ENCODE measurements around the gene CD4. TPM values are rescaled to one million over a fixed set of nuclear protein-coding genes. Genes with fewer than 3 reads are reported as not detected.
"Not testable (repeated sequence)": the region's sequence is repeated elsewhere in the genome, so short reads cannot be mapped to it uniquely, and the experiment has no call there.

CD4 gene
- total RNA-seq, 2 donors from 2014 or later = 22.3 to 25.0 TPM

- peak; percentile 56 for DNase-seq (ENCODE audit: low spot score)
- H3K36me3 ChIP-seq = peaks cover 35% of the 10 kb centered on the region
- peak overlapping the region; percentile 99 for H3K4me3 ChIP-seq
- peak overlapping the region; percentile 97 to 98 for H3K27ac ChIP-seq
- no peaks in the 10 kb centered on the region for H3K27me3 ChIP-seq (replicated peaks; ENCODE audit: insufficient read depth)
- no peak for TF ChIP-seq CTCF (IDR thresholded peaks at IDR 0.05)
- H3K4me1 ChIP-seq (ENCODE audit: control insufficient read depth in 1 of 2, low read depth in 2 of 2) = peaks cover 26 to 41% of the 10 kb centered on the region in 2 donors
- peak; percentile 3 for ATAC-seq (ENCODE audit: insufficient number of reproducible peaks, low FRiP score, low read depth)
- H3K9me3 ChIP-seq = no peaks in the 10 kb centered on the region
These were observed 77.6 kb downstream of the CD4 start for GRCh38 chr12:6866920-6867412.

GRCh38 chr12:6867413-6868210 is 78.3 kb downstream of the CD4 start, which contains the start of gene TPI1:
TPI1 (plus strand) TSS chr12:6867531; CDS start chr12:6867567, 36 bp downstream.
- Histone ChIP-seq H3K36me3 (peaks cover 29% of the 10 kb centered on the region), H3K27me3 (replicated peaks; ENCODE audit: insufficient read depth) (no peaks in the 10 kb centered on the region), H3K4me1 (ENCODE audit: control insufficient read depth in 1 of 2, low read depth in 2 of 2) (peaks cover 28 to 44% of the 10 kb centered on the region in 2 donors), H3K4me3 (peak within 1 kb of the TSS; percentile 99), H3K9me3 (no peaks in the 10 kb centered on the region), H3K27ac (peak within 1 kb of the TSS; percentile 97 to 98)
- no peak for TF ChIP-seq CTCF (IDR thresholded peaks at IDR 0.05)
- DNase-seq (ENCODE audit: low spot score) (no peak), ATAC-seq (ENCODE audit: insufficient number of reproducible peaks, low FRiP score, low read depth) (peak; percentile 81)

DNA sequence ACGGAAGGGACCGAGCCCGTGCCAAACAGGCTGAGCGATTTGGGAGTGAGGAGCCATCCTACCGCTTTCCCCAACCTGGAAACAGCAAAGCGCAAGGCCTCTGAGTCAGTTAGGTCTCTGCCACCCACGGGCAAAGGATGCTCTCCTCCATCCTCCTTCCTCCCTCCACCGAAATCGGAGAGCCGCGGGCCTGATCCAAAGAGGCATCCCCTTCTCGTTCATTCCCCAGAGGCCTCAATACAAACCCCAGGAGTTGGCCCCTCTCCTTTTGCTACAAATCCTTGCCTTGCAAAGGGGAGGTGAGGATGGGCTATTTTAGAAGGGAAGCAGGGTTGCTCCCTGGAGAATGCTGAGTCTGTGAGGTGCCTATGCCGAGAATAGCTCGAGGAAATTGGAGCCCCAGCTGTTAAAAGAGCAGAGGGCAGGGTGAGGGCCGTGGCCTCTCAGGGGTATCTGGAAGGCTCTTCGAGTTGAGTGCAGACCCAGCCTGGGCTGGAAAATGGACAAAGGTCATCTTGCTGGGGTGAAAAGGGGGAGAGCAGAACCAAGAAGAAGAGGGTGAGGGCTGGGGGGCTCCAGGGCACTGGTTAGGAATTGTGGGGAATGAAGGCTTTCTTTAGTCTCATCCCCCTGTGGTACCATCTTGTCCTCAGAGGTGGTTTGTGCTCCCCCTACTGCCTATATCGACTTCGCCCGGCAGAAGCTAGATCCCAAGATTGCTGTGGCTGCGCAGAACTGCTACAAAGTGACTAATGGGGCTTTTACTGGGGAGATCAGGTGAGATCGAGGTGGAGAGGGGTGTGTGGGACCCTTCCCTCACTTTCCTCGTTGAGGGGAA is 79.1 kb downstream of the CD4 start:
- ATAC-seq (ENCODE audit: insufficient number of reproducible peaks, low FRiP score, low read depth) (no peak), DNase-seq (ENCODE audit: low spot score) (no peak)
- H3K4me3 ChIP-seq = peak overlapping the region; percentile 99
- TF ChIP-seq CTCF (IDR thresholded peaks at IDR 0.05) = no peak
- peak overlapping the region; percentile 88 to 98 for H3K27ac ChIP-seq
- peaks cover 28 to 44% of the 10 kb centered on the region in 2 donors for H3K4me1 ChIP-seq (ENCODE audit: control insufficient read depth in 1 of 2, low read depth in 2 of 2)
- no peaks in the 10 kb centered on the region for H3K27me3 ChIP-seq (replicated peaks; ENCODE audit: insufficient read depth)
- H3K36me3 ChIP-seq = peaks cover 22% of the 10 kb centered on the region
- no peaks in the 10 kb centered on the region for H3K9me3 ChIP-seq

- Histone ChIP-seq H3K4me3 (peak overlapping the region; percentile 99), H3K36me3 (peaks cover 13% of the 10 kb centered on the region), H3K27ac (peak overlapping the region; percentile 30 to 98), H3K27me3 (replicated peaks; ENCODE audit: insufficient read depth) (no peaks in the 10 kb centered on the region), H3K9me3 (no peaks in the 10 kb centered on the region), H3K4me1 (ENCODE audit: control insufficient read depth in 1 of 2, low read depth in 2 of 2) (peaks cover 33 to 46% of the 10 kb centered on the region in 2 donors)
- no peak for ATAC-seq (ENCODE audit: insufficient number of reproducible peaks, low FRiP score, low read depth)
- peak; percentile 95 for TF ChIP-seq CTCF (IDR thresholded peaks at IDR 0.05)
- DNase-seq (ENCODE audit: low spot score) = no peak
These were observed 80.0 kb downstream of the CD4 start for GRCh38 chr12:6869049-6870021.

DNA sequence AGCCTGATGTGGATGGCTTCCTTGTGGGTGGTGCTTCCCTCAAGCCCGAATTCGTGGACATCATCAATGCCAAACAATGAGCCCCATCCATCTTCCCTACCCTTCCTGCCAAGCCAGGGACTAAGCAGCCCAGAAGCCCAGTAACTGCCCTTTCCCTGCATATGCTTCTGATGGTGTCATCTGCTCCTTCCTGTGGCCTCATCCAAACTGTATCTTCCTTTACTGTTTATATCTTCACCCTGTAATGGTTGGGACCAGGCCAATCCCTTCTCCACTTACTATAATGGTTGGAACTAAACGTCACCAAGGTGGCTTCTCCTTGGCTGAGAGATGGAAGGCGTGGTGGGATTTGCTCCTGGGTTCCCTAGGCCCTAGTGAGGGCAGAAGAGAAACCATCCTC is 81.0 kb downstream of the CD4 start:
- DNase-seq (ENCODE audit: low spot score); H3K27ac ChIP-seq; H3K27me3 ChIP-seq (replicated peaks; ENCODE audit: insufficient read depth); ATAC-seq (ENCODE audit: insufficient number of reproducible peaks, low FRiP score, low read depth); H3K9me3 ChIP-seq; H3K4me3 ChIP-seq: not testable (repeated sequence)
- H3K36me3 ChIP-seq = peaks cover 11% of the 10 kb centered on the region
- H3K4me1 ChIP-seq (ENCODE audit: control insufficient read depth in 1 of 2, low read depth in 2 of 2) = peaks cover 33 to 50% of the 10 kb centered on the region in 2 donors

Data from thoracic aorta (tissue), 2 donors.